GM19351 (cell line): ENCODE measurements around the gene SAFB.
"Not testable (repeated sequence)": the region's sequence is repeated elsewhere in the genome, so short reads cannot be mapped to it uniquely, and the experiment has no call there.

ENCODE experiments used
- ATAC-seq: cut with Tn5 transposase; IDR thresholded peaks from one replicate; pipeline ENCODE4 v1.9.1; 2021; ENCODE audit warnings: mild to moderate bottlenecking, moderate library complexity; ENCODE audit not compliant: unreplicated experiment

Gene SAFB

DNA sequence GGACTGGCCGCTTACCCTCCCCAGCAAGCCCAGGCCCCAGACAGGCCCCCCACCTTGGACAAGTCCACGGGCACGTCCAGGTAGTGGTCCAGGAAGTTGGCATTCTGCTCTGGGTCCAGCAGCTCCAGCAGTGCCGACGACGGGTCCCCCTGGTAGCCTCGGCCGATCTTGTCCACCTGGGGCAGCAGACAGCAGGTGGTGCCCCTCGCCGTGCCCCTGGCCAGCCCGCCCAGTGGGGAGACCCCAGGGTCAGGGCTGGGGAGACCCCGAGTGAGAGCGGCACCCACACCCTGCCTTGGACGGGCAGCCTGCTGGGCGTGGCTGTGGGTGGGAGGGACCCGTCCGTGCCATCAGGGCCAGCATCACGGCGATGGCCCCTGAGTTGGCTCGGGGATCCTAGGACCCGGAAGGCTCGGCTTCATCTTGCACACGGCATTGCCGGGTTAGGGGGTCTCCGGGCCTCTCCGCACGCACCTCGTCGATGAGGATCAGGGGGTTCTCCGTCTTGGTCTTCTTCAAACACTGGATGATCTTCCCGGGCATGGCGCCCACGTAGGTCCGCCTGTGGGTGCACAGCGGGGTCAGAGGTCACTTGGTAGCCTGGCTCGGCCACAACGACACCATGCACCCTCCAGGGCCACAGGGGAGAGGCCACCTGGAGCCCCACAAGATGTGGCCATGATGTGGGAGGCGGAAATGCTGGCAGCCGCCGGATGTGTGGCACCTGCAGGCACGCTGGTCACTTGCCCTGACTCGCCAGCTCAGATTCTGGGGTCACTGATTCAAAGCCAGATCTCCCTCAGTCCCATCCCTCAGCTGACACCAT, 73.5 kb downstream of the SAFB start:
- ATAC-seq: no peak

DNA sequence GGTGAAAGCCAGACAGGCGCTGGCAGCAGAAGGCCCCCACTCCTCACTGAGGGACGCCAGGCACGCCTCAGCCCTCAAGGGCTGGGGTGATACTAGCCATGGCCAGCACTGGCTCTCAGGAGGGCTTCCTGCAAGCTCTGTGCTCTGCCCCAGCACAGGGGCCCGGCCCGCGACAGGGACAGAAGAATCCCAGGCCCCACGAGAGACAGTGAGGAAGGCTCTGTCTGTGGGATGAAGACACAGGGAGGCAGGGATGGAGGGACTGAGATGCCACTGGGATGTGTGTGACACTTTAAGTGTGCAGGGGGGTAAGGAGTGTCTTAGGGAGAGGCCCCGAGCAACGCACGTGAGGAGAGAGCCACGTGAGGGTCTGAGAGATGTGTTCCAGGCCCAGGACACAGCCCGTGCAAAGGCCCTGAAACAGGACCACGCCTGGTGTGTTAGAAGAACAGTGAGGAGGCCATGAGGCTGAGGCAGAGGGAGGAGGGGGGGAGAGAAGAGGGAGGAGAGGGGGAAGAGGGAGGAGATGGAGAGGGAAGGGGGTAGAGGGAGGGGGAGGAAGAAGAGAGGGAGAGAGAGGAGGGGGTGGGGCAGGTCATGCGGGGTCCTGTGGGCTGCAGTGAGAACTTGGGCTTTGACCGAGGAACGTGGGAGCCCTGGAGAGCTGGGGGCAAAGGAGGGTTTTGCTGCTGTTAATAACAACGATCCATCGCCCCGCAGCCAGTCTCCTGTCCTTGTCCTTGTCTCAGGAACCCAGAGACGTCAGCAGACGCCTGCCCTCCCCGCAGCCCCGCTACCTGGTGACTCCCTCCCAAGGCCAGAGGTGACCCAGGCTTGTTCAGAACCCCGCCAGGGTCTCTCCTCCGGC, 74.4 kb downstream of the SAFB start:
- ATAC-seq: no peak

DNA sequence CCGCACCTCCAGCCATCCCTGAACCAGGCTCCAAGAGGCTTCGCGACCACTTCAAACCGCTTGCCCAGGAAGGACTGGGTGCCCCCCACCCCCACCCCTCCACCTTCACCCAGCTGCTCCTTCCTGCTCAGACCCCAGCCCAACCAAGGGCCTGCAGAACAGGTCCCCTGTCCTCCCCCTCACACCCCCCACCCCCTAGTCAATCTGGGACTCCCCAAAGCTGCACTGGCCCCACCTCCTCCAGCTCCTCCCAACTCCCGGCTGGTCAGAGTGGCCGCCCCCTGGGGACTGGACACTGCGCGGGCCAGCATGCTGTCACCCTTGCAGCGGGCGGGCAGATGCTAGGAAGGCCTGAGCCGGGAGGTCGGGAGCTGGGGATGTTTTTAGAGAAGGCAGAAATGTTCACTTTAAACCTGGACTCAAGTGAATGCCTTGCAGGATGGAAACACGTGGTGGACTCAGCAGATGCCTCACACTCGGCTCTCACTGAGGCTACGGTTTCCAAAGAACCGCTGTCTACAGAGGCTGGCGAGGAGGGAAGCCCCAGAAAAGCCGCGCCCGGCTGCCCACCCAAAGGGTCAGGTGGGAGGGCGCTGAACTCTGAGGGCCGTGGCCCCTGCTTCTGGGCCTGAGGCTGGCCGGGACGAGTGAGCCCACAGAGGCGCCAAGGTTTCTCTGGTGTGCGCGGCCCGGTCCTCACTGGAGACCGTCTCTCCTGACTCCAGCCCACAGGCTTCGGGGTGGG, 75.2 kb downstream of the SAFB start:
- ATAC-seq: no peak

DNA sequence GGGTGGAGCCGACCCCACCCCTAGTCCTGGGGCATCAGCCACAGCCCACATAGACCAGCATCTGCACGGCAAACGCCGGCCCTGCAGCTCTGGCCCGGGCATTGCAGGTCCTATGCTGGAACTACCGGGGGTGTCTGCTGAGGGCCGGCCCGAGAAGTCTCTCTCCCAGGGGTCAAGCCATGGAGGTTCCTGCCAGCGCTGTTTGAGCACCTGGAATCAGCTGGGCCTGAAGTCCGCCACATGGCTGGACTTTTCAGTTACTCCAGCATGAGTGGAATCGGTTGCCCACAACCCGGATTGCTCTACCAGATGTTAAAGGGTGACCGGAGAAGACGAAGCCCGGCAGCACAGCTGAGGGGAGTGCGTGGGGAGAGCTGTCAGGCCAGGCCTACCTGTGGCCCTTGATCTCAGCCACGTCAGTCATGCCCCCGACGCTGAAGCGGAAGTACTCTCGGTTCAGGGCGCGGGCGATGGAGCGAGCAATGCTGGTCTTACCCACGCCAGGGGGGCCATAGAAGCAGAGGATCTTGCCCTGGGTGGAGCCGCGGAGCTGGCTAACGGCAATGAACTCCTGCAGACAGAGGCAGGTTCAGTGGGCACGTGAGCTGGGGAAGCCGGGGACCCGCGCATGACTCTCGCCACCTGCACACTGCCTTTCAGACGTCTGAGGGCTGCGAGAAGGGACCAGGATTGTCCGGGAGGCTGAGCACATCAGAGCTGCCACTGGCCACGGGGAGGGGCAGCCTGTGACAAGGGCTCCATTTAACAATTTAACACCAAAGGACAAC, 75.9 kb downstream of the SAFB start:
- no peak for ATAC-seq

DNA sequence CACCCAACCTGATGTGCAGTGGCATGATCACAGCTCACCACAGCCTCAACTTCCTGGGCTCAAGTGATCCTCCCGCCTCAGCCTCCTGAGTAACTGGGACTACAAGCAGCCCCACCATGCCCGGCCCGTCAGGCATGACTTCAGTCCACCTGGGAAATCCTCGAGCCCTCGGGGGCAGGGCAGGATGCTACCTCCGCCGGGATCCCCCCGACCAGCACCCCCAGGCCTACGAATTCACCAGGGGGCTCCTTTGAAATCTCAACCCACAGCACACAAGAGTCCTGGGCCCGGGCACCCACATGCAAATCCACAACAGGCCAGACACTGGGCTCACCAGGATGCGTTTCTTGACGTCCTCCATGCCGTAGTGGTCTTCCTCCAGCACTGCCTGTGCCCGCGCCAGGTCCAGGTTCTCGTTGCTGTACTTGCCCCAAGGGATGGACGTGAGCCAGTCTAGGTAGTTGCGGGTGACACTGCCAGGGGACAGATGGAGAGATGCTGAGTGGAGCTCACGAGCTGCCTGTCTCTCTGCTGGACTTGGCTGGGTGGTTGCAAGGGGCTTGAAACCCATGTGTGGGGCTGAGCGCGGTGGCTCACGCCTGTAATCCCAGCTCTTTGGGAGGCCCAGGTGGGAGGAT, 77.7 kb downstream of the SAFB start:
- no peak for ATAC-seq

DNA sequence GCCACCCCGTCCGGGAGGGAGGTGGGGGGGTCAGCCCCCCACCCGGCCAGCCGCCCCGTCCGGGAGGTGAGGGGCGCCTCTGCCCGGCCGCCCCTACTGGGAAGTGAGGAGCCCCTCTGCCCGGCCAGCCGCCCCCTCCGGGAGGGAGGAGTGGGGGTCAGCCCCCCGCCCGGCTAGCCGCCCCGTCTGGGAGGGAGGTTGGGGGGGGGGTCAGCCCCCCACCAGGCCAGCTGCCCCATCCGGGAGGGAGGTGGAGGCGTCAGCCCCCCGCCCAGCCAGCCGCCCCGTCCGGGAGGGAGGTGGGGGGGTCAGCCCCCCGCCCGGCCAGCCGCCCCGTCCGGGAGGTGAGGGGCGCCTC, 79.1 kb downstream of the SAFB start:
- ATAC-seq: not testable (repeated sequence)

DNA sequence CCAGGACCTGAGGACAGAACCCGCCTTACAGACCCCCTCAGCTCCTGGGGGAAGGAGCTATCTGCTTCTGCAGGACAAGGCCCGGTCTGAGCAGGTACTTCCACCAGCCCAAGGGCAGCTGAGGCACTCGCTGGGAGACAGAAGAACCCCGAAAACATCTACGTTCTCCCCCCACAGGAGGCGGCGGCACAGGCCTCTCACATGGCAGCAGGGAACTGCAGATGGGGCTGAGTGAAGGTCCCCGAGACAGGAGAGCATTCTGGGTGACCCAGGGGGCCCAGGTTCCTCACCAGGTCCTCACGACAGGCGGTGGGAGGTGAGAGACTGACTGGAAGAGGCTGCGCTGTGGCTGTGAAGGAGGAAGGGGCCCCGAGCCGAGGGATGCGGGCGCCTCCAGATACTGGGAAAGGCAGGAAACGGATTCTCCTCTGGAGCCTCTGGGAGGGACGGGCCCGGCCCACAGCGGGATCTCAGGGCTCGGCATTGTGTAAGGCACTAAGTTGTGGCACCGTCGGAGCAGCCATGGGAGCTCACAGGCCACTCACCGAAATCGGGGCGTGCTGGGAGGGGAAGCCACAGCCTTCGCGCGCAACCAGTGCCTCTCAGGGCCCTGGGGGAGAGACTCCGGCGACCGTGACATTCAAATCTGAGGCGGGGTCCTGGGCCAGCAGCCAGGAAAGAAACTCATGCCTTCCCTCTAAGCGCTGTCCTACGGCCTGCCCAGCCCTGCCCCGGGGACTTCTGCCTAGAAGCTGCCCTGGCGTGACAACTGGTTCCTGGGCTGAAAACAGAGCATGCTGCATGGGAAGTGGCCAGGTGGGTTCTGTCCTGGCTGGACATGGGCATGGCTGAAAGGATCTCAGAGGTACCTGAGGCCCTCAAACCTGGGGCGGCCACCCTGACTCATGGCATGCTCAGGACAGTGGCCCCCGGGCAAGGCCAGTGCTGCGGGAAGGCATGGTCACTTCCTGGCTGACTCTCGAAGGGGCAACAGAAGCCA, 81.2 kb downstream of the SAFB start:
- ATAC-seq: no peak

DNA sequence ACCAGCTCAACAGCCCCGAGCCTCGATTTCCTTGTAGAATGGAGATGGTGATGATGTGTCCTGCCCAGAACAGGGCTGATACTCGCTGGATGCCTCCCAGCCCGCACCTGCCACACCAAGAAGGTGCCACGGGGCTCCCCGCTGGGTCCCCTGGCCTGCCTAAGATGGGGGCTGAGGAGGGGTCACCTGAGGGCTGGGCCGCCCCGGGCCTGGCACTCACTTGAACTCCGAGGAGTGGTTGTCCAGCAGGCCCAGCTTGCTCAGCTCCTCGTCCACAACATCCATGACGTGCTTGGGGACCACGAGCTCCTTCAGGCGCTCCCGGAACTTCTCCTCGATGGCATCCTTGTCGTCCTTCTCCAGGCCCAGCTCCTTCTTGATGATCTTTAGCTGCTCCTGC, 82.7 kb downstream of the SAFB start:
- ATAC-seq: no peak

DNA sequence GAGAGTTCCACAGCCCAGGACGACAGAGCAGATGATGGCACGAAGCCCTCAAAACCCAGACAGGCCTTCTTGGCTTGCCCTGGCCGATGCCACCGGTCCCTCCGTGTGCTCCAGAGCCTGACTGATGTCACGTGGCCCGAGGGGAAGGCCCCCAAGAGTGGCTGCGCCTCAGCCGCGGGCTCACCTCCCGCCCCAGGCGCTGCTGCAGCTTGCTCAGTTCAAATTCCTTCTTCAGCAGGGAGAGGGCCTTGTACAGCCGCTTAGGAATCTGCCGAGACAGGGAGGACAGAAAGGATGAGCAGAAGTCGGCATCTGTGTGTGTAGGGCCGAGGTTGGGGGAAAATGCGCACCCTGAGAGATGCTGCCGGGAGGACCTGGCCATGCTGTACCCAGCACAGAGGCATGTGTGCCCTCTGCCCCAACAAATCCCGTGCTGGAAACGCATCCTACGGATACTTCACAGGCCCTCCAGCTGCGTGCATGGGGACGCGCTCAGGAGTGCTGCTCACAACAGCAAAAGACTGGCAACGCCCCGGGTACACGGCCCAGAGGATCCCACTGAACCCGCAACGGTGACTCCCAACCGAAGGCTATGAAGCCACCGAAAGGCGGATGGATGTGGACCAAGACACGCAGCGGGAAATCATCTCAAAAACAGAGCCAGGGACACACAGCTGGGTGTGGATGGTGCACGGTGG, 84.1 kb downstream of the SAFB start:
- no peak for ATAC-seq

DNA sequence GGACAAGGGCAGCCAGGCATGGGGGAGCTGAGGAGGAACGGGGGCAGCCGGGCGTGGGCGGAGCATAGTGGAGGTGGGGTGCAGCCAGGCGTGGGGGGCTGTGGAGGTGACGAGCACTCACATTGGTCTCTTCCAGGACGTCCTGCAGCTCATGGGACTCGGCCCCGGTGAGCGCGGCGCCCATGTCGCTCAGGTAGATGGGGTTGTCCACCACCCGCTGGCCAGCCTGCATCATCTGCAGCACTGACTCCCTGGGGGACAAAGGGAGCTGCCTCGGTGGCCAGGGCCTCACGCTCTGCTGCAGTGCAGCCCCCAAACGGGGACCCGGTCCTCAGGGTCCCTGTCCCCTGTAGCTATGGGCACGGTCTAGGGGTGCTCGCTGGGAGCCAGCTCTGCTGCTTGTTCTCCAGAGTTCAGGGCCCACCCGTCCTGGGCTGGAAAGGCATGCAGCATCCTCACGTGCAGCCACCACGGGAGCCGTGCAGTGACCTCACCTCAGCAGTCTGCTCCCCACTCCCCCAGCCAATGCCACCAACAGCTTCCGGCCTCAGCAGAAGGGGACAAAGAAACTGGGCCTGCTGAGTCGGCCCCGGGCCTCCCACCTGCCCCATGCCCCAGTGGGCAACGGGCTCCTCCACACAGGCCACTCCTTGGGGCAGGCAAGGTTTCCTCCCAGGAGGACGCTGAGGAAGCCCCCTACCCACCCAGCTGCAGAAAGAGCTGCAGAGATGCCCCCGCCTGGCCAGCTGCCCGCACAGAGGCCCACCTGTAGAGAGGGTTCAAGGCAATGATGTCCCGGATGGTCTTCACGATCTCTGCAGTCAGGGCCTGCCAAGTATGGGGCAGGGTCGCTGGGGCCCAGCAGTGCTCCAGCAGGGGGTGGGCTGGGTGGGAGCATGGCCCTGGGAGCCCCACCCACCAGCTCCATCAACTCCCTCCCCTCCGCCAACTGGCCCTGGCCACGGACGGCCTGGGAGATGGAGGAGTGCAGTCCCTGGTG, 85.0 kb downstream of the SAFB start:
- no peak for ATAC-seq

DNA sequence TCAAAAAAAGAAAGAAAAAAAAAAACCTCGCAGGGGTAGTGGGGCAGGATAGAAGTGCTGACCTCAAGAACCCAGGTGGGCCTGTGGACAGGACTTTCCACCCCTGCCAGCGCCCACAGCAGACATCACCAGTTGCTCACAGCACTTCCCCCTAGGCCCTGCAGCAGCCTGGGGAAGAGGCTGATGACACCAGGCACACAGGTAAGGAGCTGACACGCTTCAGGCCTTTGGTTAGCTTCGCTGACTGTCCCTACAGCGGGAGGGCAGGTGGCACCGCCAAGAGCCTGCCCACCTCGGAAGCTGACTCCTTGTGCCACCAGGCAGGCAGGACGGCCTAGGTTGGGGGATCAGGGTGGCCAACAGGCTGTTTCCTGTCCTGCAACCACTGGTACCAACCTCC, 88.1 kb downstream of the SAFB start:
- no peak for ATAC-seq

DNA sequence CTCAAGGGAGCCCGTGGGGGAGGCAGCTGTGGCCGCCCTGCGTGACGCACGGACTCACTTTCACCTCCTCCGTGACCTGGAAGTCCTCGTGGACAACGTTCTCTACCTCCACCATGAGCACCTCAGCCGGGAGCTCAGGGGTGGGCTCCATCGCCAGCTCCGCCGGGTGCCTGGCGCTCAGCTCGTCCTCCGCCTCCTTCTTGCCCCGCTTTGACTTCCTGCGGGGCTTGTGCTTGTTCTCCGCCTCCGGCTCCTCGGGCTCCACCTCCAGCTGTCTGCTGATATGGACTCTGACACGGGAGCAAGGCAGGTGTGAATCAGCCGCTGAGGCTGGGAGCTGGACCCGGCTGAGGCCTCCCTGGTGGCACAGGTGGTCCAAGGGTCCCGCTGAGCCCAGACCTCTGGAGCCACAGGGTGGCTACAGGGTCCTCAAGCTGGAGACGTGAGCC, 88.9 kb downstream of the SAFB start:
- ATAC-seq: no peak

DNA sequence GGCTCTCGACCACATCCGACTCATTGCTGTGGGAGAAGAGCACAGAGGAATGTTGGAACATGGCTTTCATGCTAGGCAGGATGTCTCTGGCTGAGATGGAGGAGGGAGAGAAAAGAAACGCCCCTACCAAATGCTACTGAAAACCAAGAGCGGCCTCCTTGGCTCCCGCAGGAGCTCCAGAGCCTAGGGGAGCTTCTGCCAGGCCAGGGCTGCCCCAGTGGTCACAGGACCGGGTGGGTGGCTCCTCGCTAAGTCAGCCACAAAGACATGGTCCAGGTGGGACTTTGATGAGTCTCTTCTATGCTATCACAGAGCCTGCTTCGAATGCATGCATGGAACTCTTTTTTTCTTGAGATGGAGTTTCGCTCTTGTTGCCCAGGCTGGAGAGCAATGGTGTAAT, 90.3 kb downstream of the SAFB start:
- no peak for ATAC-seq

DNA sequence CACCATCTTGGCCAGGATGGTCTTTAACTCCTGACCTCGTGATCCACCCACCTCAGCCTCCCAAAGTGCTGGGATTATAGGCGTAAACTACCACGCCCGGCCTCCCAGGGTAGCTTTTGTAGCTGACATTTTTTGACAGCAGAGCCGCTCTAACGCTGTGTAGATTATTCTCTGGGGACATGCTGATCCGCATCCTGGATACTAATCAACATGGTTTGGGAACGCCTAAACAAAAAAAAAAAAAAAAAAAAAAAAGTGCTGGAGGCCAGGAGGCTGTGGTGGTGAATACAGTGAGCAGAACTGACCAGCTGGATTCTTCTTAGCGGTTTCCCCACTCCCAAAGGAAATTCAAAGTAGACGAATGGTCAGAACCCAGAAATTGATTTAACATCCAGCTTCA, 91.9 kb downstream of the SAFB start:
- no peak for ATAC-seq

DNA sequence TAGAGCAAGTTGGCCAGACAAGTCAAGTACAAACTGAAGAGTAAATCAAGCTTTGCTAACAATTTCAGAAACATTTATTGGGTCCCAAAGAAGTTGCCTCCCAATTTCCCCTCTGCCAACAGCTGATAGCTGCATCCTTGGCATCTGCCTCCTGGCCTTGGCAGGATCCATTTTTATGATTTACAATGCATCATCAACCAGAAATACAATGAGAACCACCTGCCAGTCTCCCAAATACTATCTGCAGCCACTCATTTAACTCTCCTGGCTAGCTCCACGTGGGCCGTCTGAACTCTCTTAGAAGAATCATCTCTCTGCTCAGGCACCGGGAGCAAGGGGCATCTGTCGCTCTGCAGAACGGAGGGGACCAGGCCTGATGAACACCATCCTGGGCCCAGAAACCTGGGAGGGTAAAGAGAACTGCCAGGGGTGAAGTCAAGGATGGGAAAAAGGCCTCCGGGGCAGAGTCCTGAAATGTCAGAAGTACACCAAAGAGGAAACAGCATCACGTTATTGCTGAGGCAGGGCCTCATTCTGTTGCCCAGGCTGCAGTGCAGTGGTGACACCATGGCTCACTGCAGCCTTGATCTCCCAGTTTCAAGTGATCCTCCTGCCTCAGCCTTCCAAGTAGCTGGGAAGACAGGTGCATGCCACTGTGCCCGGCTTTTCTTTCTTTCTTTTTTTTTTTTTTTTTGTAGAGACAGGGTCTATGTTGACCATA, 94.5 kb downstream of the SAFB start:
- no peak for ATAC-seq
